ENCODE results near the gene NCEH1.

DNA sequence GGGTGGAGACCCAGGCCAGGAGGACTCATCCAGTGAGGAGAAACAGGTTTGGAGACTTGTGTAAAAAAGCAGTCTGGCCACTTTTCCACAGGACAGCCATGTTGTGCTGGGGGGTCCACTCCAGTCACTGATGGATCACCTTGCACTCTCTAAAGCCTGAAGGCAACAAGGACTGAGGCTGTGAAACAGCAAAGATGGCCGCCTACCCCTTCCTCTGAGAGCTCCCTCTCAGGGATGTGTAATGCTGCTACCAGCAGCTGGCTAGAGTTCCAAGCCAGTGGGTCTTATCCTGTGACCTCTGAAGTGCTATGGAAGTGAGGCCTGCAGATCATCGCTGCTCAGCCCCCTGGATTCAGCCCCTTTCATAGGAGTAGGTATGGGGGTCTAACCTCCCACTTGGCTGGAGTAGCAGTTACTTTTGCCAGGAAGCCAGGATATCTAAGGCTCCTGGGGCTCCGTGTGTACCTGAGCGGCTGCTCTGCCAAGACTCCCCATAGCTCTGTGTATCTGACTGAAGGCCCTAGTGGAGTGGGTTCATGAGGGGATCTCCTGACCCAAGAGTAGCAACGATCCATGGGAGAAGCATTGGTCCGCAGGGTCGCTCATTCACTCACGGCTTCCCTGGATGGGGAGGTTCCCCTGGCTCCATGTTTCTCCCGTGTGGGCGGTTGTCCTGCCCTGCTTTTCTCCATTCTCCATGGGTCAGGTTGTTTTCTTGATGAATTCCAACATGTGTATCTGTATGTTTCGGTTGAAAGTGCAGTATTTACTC, 117.8 kb downstream of the NCEH1 start:
- TF ChIP-seq, protein P1, sequence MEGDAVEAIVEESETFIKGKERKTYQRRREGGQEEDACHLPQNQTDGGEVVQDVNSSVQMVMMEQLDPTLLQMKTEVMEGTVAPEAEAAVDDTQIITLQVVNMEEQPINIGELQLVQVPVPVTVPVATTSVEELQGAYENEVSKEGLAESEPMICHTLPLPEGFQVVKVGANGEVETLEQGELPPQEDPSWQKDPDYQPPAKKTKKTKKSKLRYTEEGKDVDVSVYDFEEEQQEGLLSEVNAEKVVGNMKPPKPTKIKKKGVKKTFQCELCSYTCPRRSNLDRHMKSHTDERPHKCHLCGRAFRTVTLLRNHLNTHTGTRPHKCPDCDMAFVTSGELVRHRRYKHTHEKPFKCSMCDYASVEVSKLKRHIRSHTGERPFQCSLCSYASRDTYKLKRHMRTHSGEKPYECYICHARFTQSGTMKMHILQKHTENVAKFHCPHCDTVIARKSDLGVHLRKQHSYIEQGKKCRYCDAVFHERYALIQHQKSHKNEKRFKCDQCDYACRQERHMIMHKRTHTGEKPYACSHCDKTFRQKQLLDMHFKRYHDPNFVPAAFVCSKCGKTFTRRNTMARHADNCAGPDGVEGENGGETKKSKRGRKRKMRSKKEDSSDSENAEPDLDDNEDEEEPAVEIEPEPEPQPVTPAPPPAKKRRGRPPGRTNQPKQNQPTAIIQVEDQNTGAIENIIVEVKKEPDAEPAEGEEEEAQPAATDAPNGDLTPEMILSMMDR (IDR thresholded peaks at IDR 0.05), result no peak
- no peak for TF ChIP-seq POLR2A (IDR thresholded peaks at IDR 0.05)
- TF ChIP-seq EP300 (IDR thresholded peaks at IDR 0.05), result no peak
- TF ChIP-seq POLR2AphosphoS5 (IDR thresholded peaks at IDR 0.05), result no peak

All from sigmoid colon (tissue), 4 donors.